Upper lobe of right lung (tissue), 1 donor: ENCODE results near the gene LYRM1. TPM values are rescaled to one million over a fixed set of nuclear protein-coding genes. Genes with fewer than 3 reads are reported as not detected.

Source experiments
- ATAC-seq: fragments of 200-7000 bp; cut with Tn5 transposase; one replicate; pipeline ENCODE4 v1.9.1; 2020; ENCODE audit warnings: mild to moderate bottlenecking, moderate library complexity
- DNase-seq: peaks from one replicate; pipeline ENCODE4 v3.0.0-alpha.2; 2020
- H3K27ac ChIP-seq: fragments of 200-600 bp; one replicate; pipeline ENCODE4 v1.8.0; 2022
- H3K27me3 ChIP-seq: fragments of 200-600 bp; one replicate; pipeline ENCODE4 v1.8.0; 2022; ENCODE audit warnings: mild to moderate bottlenecking
- H3K36me3 ChIP-seq: fragments of 200-600 bp; one replicate; pipeline ENCODE4 v1.8.0; 2022
- H3K4me1 ChIP-seq: fragments of 200-600 bp; one replicate; pipeline ENCODE4 v1.8.0; 2022
- H3K4me3 ChIP-seq: fragments of 200-600 bp; one replicate; pipeline ENCODE4 v1.8.0; 2022; ENCODE audit warnings: mild to moderate bottlenecking
- H3K9me3 ChIP-seq: fragments of 200-600 bp; one replicate; pipeline ENCODE4 v1.8.0; 2022
- intact Hi-C: fragments of 100-400 bp; cut with DNase I; formaldehyde crosslinking; loops from one replicate; pipeline ENCODE4 v1.11.0; 2022
- total RNA-seq: library from RNA; stranded (reverse); fragmentation: NEBNext Ultra II Directional; extraction: Animal tissue kit (Norgen Biotek cat#: 25700); gene quantifications from one replicate; pipeline ENCODE4 v1.2.1, GENCODE V29; 2021
- TF ChIP-seq, protein P1 (sequence below): fragments of 200-600 bp; IDR thresholded peaks from one replicate; pipeline ENCODE4 v1.8.0; 2022; ENCODE audit warnings: antibody characterized with exemption
- donor health status: DM: no; HTN: yes; CAD: no; lungs with severe emphysema.

Gene LYRM1
- total RNA-seq, 1 donor from 2014 or later: 28.9 TPM

DNA sequence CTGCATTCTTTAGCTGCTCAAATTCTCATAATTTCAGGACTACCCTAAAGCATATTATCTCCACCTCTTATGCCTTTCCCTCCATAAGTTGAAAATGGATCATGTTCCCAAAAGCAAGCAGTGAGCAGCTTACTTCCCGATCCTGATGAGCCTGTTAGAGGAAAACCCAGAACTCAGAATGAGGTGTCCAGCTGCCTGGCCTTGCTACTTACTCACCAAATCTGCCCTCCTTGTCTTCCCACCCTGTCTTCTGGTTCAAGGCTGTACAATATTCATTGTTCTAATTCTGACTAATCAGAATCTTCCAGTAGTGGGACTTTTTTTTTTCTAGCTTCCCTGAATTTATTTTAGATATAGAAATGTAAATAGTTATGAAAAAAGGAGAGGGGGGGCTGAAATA lies 10.8 kb downstream of the LYRM1 start:
- no peaks in the 10 kb centered on the region for H3K27me3 ChIP-seq
- DNase-seq: no peak
- no peak for ATAC-seq
- H3K27ac ChIP-seq: peak overlapping the region; percentile 74
- H3K4me1 ChIP-seq: peaks cover 48% of the 10 kb centered on the region
- TF ChIP-seq, protein P1, sequence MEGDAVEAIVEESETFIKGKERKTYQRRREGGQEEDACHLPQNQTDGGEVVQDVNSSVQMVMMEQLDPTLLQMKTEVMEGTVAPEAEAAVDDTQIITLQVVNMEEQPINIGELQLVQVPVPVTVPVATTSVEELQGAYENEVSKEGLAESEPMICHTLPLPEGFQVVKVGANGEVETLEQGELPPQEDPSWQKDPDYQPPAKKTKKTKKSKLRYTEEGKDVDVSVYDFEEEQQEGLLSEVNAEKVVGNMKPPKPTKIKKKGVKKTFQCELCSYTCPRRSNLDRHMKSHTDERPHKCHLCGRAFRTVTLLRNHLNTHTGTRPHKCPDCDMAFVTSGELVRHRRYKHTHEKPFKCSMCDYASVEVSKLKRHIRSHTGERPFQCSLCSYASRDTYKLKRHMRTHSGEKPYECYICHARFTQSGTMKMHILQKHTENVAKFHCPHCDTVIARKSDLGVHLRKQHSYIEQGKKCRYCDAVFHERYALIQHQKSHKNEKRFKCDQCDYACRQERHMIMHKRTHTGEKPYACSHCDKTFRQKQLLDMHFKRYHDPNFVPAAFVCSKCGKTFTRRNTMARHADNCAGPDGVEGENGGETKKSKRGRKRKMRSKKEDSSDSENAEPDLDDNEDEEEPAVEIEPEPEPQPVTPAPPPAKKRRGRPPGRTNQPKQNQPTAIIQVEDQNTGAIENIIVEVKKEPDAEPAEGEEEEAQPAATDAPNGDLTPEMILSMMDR: no peak
- H3K9me3 ChIP-seq: no peaks in the 10 kb centered on the region
- intact Hi-C loops: no loop called here
- H3K4me3 ChIP-seq: no peak overlapping the region
- H3K36me3 ChIP-seq: no peaks in the 10 kb centered on the region

GRCh38 chr16:20916289-20916688 lies 15.7 kb downstream of the LYRM1 start:
- no peak for DNase-seq
- H3K27me3 ChIP-seq: no peaks in the 10 kb centered on the region
- no peaks in the 10 kb centered on the region for H3K9me3 ChIP-seq
- TF ChIP-seq, protein P1: no peak
- intact Hi-C loops: no loop called here
- H3K4me1 ChIP-seq: peaks cover 34% of the 10 kb centered on the region
- H3K4me3 ChIP-seq: no peak overlapping the region
- no peaks in the 10 kb centered on the region for H3K36me3 ChIP-seq
- ATAC-seq: no peak
- no peak overlapping the region for H3K27ac ChIP-seq

- H3K27ac ChIP-seq: no peak overlapping the region
- DNase-seq (no peak), ATAC-seq (peak; percentile 40)
- H3K4me3 ChIP-seq: no peak overlapping the region
- H3K36me3 ChIP-seq: no peaks in the 10 kb centered on the region
- H3K27me3 ChIP-seq: no peaks in the 10 kb centered on the region
- intact Hi-C loops: no loop called here
- peaks cover 27% of the 10 kb centered on the region for H3K4me1 ChIP-seq
- no peaks in the 10 kb centered on the region for H3K9me3 ChIP-seq
- TF ChIP-seq, protein P1: no peak
These were observed 16.4 kb downstream of the LYRM1 start for GRCh38 chr16:20916942-20917341.

DNA sequence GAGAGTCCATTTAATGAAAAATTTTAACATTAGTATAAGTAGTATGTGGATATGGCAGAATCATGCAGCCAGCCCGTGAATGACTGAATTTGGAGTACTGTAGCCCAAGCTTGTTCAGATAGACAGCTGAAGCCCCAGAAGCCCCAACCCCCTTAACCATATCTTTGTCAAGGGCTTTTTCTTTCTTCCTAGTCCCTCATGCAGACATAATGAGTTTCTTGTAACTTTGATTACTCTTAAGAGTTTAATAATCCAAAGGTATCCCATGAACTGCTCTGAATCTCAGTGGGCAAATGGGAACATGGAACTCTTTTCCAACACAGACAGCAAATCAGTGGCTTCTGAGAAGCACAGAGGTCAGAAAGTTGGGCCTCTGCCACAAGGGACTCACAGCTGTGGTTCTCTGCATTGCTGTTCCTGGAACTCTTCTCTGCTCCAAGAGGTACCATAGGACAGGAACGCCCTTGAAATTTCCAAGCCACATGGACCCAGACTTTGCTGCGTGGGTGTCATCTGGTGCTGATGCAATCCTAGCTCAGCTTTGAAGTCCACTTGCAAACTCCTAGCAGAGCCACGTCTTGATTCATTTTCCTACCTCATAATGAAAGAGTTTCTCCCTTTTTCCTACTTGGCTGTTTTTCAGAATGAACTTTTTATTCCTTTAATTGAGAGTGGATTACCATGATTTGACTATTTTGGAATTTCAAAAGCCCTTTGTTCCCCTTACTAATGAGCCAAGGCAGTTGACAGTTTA lies 18.1 kb downstream of the LYRM1 start:
- H3K4me1 ChIP-seq: peaks cover 16% of the 10 kb centered on the region
- TF ChIP-seq, protein P1: no peak
- H3K4me3 ChIP-seq: no peak overlapping the region
- ATAC-seq: peak; percentile 89
- H3K36me3 ChIP-seq: no peaks in the 10 kb centered on the region
- intact Hi-C loops: no loop called here
- H3K9me3 ChIP-seq: no peaks in the 10 kb centered on the region
- peak; percentile 69 for DNase-seq
- no peak overlapping the region for H3K27ac ChIP-seq
- no peaks in the 10 kb centered on the region for H3K27me3 ChIP-seq

GRCh38 chr16:20920091-20920490 lies 19.5 kb downstream of the LYRM1 start:
- intact Hi-C loops: no loop called here
- Histone ChIP-seq H3K4me1 (peaks cover 16% of the 10 kb centered on the region), H3K36me3 (no peaks in the 10 kb centered on the region), H3K27ac (no peak overlapping the region), H3K4me3 (no peak overlapping the region), H3K27me3 (no peaks in the 10 kb centered on the region), H3K9me3 (no peaks in the 10 kb centered on the region)
- TF ChIP-seq, protein P1: no peak
- ATAC-seq: no peak
- DNase-seq: no peak

DNA sequence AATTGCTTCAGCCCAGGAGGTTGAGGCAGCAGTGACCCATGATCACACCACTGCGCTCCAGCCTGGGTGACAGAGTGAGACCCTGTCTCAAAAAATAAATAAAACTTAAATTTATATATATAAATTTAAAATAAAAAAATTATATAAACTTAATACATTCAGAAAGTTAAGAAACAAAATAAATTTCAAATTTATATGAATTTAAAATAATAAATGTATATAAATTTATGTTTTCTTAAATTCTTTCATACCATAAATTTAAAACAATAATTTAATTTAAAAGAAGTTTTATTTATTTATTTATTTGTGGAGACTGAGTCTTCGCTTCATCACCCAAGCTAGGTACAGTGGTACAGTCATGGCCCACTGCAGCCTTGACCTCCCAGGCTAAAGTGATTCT lies 20.2 kb downstream of the LYRM1 start:
- Histone ChIP-seq H3K4me3 (no peak overlapping the region), H3K27me3 (no peaks in the 10 kb centered on the region), H3K36me3 (no peaks in the 10 kb centered on the region), H3K27ac (no peak overlapping the region), H3K4me1 (peaks cover 16% of the 10 kb centered on the region), H3K9me3 (no peaks in the 10 kb centered on the region)
- ATAC-seq (no peak), DNase-seq (no peak)
- TF ChIP-seq, protein P1: no peak
- intact Hi-C loops: no loop called here
